WTC11 (cell line): Measurements from ENCODE around the gene PXDC1. TPM values are rescaled to one million over a fixed set of nuclear protein-coding genes. Genes with fewer than 3 reads are reported as not detected.

Experiments
- ATAC-seq: fragments of 200-7000 bp; cut with Tn5 transposase; 2 replicates; pipeline ENCODE4 v1.10.0; 2021; ENCODE audit warnings: mild to moderate bottlenecking, moderate library complexity
- CTCF ChIA-PET: fragments of 300-600 bp; sonication (Branson Sonifier 250); formaldehyde crosslinking; loops from one replicate; lab custom pipeline; 2021; ENCODE audit warnings: antibody characterized with exemption; lab: Charles Lee
- POLR2A ChIA-PET: fragments of 350-600 bp; sonication (Branson Sonifier 250); formaldehyde crosslinking; loops from one replicate; lab custom pipeline; 2021; ENCODE audit warnings: antibody characterized with exemption; lab: Charles Lee
- DNase-seq: peaks from one replicate; pipeline ENCODE4 v3.0.0; 2021; ENCODE audit warnings: low spot score
- H3K27ac Mint-ChIP-seq: 2 replicates; pipeline ENCODE4 v1.8.0; 2021; ENCODE audit warnings: mixed read lengths
- H3K27me3 Mint-ChIP-seq: 2 replicates; pipeline ENCODE4 v1.8.0; 2021; ENCODE audit warnings: low read depth, mild to moderate bottlenecking, moderate library complexity, mixed read lengths
- H3K36me3 Mint-ChIP-seq: 2 replicates; pipeline ENCODE4 v1.8.0; 2021; ENCODE audit warnings: mixed read lengths
- H3K4me1 Mint-ChIP-seq: 2 replicates; pipeline ENCODE4 v1.8.0; 2022; ENCODE audit warnings: mixed read lengths
- H3K4me3 Mint-ChIP-seq: 2 replicates; pipeline ENCODE4 v1.8.0; 2021; ENCODE audit warnings: mild to moderate bottlenecking, moderate library complexity, mixed read lengths
- H3K9me3 Mint-ChIP-seq: 2 replicates; pipeline ENCODE4 v1.8.0; 2021; ENCODE audit warnings: mixed read lengths
- ELF4 ChIP-seq: sonication (generic); formaldehyde crosslinking; IDR thresholded peaks from 2 replicates; pipeline ENCODE4 v1.8.1; 2022; ENCODE audit warnings: low read depth, mild to moderate bottlenecking, moderate library complexity, missing genetic modification reagents
- EMX1 ChIP-seq: fragments of 250-450 bp; sonication (Bioruptor Pico); IDR thresholded peaks from 2 replicates; pipeline ENCODE4 v1.8.0; 2021; ENCODE audit warnings: mild to moderate bottlenecking
- ESRRA ChIP-seq: sonication (generic); formaldehyde crosslinking; IDR thresholded peaks from 2 replicates; pipeline ENCODE4 v1.8.1; 2022; ENCODE audit warnings: mild to moderate bottlenecking, missing genetic modification reagents, borderline replicate concordance
- HMGA2 ChIP-seq: fragments of 250-450 bp; sonication (Bioruptor Pico); IDR thresholded peaks from 2 replicates; pipeline ENCODE4 v1.4.0; 2021; ENCODE audit warnings: mild to moderate bottlenecking, moderate library complexity
- JAZF1 ChIP-seq: fragments of 250-450 bp; sonication (Bioruptor Pico); IDR thresholded peaks from 2 replicates; pipeline ENCODE4 v1.9.0; 2021; ENCODE audit warnings: moderate library complexity, mild to moderate bottlenecking, inconsistent platforms
- NFATC4 ChIP-seq: fragments of 250-450 bp; sonication (Bioruptor Pico); IDR thresholded peaks from 2 replicates; pipeline ENCODE4 v1.9.0; 2021; ENCODE audit warnings: mild to moderate bottlenecking
- NFYB ChIP-seq: sonication (generic); formaldehyde crosslinking; conservative IDR thresholded peaks from 2 replicates; pipeline ENCODE4 v1.8.0; 2022; ENCODE audit warnings: low read depth, missing genetic modification reagents
- SP1 ChIP-seq: sonication (generic); formaldehyde crosslinking; conservative IDR thresholded peaks from 2 replicates; pipeline ENCODE4 v1.8.1; 2022; ENCODE audit warnings: missing genetic modification reagents
- ZNF317 ChIP-seq: sonication (generic); formaldehyde crosslinking; IDR thresholded peaks from 2 replicates; pipeline ENCODE4 v1.8.1; 2023; ENCODE audit warnings: low read depth, mild to moderate bottlenecking, moderate library complexity, missing genetic modification reagents, borderline replicate concordance
- ZNF423 ChIP-seq: fragments of 250-450 bp; sonication (Bioruptor Pico); IDR thresholded peaks from 2 replicates; pipeline ENCODE4 v2.1.2; 2022; ENCODE audit warnings: mild to moderate bottlenecking, moderate library complexity
- ZNF671 ChIP-seq: fragments of 250-450 bp; sonication (Bioruptor Pico); IDR thresholded peaks from 2 replicates; pipeline ENCODE4 v1.8.0; 2021; ENCODE audit warnings: mild to moderate bottlenecking
- total RNA-seq: library from RNA; stranded (reverse); gene quantifications from 3 replicates; pipeline ENCODE4 v1.2.3, GENCODE V29; 2021
- TF ChIP-seq, protein P1 (sequence below): fragments of 250-450 bp; sonication (Bioruptor Pico); IDR thresholded peaks from 2 replicates; pipeline ENCODE4 v2.1.2; 2022; ENCODE audit warnings: mild to moderate bottlenecking, moderate library complexity
- TF ChIP-seq, protein P2 (sequence below): sonication (generic); formaldehyde crosslinking; IDR thresholded peaks from 2 replicates; pipeline ENCODE4 v1.8.1; 2023; ENCODE audit warnings: mild to moderate bottlenecking, moderate library complexity, missing genetic modification reagents
- TF ChIP-seq, protein P3 (sequence below): sonication (generic); formaldehyde crosslinking; IDR thresholded peaks from 2 replicates; pipeline ENCODE4 v1.8.0; 2022; ENCODE audit warnings: mild to moderate bottlenecking, missing genetic modification reagents
- TF ChIP-seq, protein P4 (sequence below): sonication (generic); formaldehyde crosslinking; IDR thresholded peaks from 2 replicates; pipeline ENCODE4 v1.8.0; 2023; ENCODE audit warnings: missing genetic modification reagents, mild to moderate bottlenecking, borderline replicate concordance
- TF ChIP-seq, protein P5 (sequence below): sonication (generic); formaldehyde crosslinking; conservative IDR thresholded peaks from 2 replicates; pipeline ENCODE4 v1.8.1; 2023; ENCODE audit warnings: mild to moderate bottlenecking, low read depth, missing genetic modification reagents, moderate library complexity

The PXDC1 gene
- total RNA-seq, 1 experiment from 2014 or later = 3.3 TPM

DNA sequence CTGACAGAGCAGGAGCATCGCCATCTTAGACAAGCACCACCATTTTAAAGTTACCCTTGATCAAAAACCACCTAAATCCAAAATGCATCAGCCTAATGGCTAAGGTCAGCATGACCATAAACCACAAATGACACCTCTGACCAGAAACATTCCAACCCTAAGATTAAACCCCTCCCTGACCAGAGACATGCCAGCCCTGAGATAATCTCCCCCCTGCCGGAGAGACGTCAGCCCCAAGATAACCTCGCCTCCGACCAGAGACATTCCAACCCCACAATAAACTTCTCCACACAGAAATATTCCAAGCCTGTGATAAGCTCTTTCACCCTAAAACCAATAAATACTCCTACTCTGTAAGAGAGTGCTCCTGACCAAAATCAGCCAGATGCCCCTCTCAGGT, 53.5 kb downstream of the PXDC1 start (continued):
- TF ChIP-seq, protein P1, sequence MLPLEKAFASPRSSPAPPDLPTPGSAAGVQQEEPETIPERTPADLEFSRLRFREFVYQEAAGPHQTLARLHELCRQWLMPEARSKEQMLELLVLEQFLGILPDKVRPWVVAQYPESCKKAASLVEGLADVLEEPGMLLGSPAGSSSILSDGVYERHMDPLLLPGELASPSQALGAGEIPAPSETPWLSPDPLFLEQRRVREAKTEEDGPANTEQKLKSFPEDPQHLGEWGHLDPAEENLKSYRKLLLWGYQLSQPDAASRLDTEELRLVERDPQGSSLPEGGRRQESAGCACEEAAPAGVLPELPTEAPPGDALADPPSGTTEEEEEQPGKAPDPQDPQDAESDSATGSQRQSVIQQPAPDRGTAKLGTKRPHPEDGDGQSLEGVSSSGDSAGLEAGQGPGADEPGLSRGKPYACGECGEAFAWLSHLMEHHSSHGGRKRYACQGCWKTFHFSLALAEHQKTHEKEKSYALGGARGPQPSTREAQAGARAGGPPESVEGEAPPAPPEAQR = no peak
- TF ChIP-seq HMGA2 (CRISPR knock-in tag) (no peak), ZNF317 (CRISPR knock-in tag) (no peak), ZNF423 (CRISPR knock-in tag) (no peak), ESRRA (CRISPR knock-in tag) (no peak)
- TF ChIP-seq, all 79 proteins: peak for 0

DNA sequence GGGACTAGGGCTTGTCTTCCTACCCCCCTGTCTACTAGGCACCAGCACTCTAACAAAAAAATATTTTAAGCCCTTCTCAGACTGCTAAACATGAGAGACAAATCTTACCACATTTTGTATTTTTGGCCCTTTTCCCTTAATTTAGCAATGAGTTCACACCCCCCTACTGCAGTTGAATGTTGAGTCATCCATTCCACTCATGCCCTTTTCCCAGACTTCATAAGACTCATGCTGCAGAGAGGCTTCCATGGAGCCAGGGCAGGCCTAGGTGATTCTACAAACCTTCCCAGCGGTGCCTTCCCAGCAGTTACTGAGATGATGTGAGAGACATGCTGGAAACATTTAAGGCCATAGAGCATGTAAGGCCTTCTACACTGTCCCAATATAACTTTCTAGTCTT, 53.9 kb downstream of the PXDC1 start:
- ChIA-PET POLR2A (no interaction called here), CTCF (no interaction called here)
- H3K36me3 Mint-ChIP-seq = peaks cover 22% of the 10 kb centered on the region
- H3K4me1 Mint-ChIP-seq = no peaks in the 10 kb centered on the region
- H3K27ac Mint-ChIP-seq = no peak overlapping the region
- no peak overlapping the region for H3K4me3 Mint-ChIP-seq
- TF ChIP-seq JAZF1 (CRISPR knock-in tag) (no peak), NFATC4 (no peak), EMX1 (no peak), ELF4 (CRISPR knock-in tag) (no peak), ZNF671 (CRISPR knock-in tag) (no peak), NFYB (no peak), SP1 (CRISPR knock-in tag) (no peak)
- TF ChIP-seq, protein P2, sequence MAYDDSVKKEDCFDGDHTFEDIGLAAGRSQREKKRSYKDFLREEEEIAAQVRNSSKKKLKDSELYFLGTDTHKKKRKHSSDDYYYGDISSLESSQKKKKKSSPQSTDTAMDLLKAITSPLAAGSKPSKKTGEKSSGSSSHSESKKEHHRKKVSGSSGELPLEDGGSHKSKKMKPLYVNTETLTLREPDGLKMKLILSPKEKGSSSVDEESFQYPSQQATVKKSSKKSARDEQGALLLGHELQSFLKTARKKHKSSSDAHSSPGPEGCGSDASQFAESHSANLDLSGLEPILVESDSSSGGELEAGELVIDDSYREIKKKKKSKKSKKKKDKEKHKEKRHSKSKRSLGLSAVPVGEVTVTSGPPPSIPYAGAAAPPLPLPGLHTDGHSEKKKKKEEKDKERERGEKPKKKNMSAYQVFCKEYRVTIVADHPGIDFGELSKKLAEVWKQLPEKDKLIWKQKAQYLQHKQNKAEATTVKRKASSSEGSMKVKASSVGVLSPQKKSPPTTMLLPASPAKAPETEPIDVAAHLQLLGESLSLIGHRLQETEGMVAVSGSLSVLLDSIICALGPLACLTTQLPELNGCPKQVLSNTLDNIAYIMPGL = no peak
- TF ChIP-seq, protein P3, sequence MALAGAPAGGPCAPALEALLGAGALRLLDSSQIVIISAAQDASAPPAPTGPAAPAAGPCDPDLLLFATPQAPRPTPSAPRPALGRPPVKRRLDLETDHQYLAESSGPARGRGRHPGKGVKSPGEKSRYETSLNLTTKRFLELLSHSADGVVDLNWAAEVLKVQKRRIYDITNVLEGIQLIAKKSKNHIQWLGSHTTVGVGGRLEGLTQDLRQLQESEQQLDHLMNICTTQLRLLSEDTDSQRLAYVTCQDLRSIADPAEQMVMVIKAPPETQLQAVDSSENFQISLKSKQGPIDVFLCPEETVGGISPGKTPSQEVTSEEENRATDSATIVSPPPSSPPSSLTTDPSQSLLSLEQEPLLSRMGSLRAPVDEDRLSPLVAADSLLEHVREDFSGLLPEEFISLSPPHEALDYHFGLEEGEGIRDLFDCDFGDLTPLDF (CRISPR knock-in tag) = no peak
- TF ChIP-seq, protein P4, sequence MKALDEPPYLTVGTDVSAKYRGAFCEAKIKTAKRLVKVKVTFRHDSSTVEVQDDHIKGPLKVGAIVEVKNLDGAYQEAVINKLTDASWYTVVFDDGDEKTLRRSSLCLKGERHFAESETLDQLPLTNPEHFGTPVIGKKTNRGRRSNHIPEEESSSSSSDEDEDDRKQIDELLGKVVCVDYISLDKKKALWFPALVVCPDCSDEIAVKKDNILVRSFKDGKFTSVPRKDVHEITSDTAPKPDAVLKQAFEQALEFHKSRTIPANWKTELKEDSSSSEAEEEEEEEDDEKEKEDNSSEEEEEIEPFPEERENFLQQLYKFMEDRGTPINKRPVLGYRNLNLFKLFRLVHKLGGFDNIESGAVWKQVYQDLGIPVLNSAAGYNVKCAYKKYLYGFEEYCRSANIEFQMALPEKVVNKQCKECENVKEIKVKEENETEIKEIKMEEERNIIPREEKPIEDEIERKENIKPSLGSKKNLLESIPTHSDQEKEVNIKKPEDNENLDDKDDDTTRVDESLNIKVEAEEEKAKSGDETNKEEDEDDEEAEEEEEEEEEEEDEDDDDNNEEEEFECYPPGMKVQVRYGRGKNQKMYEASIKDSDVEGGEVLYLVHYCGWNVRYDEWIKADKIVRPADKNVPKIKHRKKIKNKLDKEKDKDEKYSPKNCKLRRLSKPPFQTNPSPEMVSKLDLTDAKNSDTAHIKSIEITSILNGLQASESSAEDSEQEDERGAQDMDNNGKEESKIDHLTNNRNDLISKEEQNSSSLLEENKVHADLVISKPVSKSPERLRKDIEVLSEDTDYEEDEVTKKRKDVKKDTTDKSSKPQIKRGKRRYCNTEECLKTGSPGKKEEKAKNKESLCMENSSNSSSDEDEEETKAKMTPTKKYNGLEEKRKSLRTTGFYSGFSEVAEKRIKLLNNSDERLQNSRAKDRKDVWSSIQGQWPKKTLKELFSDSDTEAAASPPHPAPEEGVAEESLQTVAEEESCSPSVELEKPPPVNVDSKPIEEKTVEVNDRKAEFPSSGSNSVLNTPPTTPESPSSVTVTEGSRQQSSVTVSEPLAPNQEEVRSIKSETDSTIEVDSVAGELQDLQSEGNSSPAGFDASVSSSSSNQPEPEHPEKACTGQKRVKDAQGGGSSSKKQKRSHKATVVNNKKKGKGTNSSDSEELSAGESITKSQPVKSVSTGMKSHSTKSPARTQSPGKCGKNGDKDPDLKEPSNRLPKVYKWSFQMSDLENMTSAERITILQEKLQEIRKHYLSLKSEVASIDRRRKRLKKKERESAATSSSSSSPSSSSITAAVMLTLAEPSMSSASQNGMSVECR (CRISPR knock-in tag) = no peak
- TF ChIP-seq, protein P5, sequence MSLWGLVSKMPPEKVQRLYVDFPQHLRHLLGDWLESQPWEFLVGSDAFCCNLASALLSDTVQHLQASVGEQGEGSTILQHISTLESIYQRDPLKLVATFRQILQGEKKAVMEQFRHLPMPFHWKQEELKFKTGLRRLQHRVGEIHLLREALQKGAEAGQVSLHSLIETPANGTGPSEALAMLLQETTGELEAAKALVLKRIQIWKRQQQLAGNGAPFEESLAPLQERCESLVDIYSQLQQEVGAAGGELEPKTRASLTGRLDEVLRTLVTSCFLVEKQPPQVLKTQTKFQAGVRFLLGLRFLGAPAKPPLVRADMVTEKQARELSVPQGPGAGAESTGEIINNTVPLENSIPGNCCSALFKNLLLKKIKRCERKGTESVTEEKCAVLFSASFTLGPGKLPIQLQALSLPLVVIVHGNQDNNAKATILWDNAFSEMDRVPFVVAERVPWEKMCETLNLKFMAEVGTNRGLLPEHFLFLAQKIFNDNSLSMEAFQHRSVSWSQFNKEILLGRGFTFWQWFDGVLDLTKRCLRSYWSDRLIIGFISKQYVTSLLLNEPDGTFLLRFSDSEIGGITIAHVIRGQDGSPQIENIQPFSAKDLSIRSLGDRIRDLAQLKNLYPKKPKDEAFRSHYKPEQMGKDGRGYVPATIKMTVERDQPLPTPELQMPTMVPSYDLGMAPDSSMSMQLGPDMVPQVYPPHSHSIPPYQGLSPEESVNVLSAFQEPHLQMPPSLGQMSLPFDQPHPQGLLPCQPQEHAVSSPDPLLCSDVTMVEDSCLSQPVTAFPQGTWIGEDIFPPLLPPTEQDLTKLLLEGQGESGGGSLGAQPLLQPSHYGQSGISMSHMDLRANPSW (CRISPR knock-in tag) = no peak
- DNase-seq (no peak), ATAC-seq (no peak)
- H3K27me3 Mint-ChIP-seq = peaks cover 9% of the 10 kb centered on the region
- peaks cover 27% of the 10 kb centered on the region for H3K9me3 Mint-ChIP-seq
